ENCODE results near the gene ADARB2. TPM values are rescaled to one million over a fixed set of nuclear protein-coding genes. Genes with fewer than 3 reads are reported as not detected.
A peak's percentile ranks its signal among the peaks of the same experiment; 100 is the strongest.

Gene ADARB2
- total RNA-seq, 4 donors from 2014 or later, result 2.0 to 9.9 (median 5.1) TPM

- TF ChIP-seq POLR2A (IDR thresholded peaks at IDR 0.05), result no peak
- no peak for TF ChIP-seq CTCF (IDR thresholded peaks at IDR 0.05)
- H3K36me3 ChIP-seq, result no peaks in the 10 kb centered on the region
- H3K9me3 ChIP-seq, result no peaks in the 10 kb centered on the region
- H3K4me1 ChIP-seq, result no peaks in the 10 kb centered on the region
- peak in 1 of 3 donors; percentile 8 for DNase-seq
- H3K4me3 ChIP-seq, result no peak overlapping the region
- no peak overlapping the region for H3K27ac ChIP-seq
- H3K27me3 ChIP-seq, result no peaks in the 10 kb centered on the region
These were observed 78.0 kb downstream of the ADARB2 start for GRCh38 chr10:1659221-1659791.

DNA sequence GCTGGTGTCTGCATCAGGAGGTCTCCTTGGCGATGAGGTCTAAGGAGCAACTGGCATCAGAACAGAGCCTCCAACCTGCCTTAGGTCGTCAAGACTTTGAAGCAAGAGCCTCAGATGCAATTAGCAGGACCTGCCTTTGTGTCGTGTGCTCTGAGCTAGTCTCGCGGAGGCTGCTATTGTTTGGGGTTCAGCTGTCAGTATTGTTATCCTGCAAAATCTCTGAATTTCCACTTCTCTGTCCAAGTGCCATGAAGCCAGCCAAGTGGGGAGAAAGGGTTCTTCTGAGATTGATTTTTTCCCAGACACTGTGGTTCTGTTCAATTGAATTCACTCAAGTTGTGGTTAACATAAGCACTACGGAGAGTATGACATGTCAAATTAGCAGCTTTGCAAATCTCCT, 78.7 kb downstream of the ADARB2 start:
- DNase-seq, result no peak
- Histone ChIP-seq H3K27ac (no peak overlapping the region), H3K9me3 (no peaks in the 10 kb centered on the region), H3K4me1 (no peaks in the 10 kb centered on the region), H3K36me3 (no peaks in the 10 kb centered on the region), H3K27me3 (no peaks in the 10 kb centered on the region), H3K4me3 (no peak overlapping the region)
- TF ChIP-seq CTCF (IDR thresholded peaks at IDR 0.05) (no peak), POLR2A (IDR thresholded peaks at IDR 0.05) (no peak)

GRCh38 chr10:1657479-1657878, 79.8 kb downstream of the ADARB2 start:
- H3K27ac ChIP-seq, result no peak overlapping the region
- DNase-seq, result no peak
- no peaks in the 10 kb centered on the region for H3K36me3 ChIP-seq
- H3K4me3 ChIP-seq, result no peak overlapping the region
- TF ChIP-seq CTCF (IDR thresholded peaks at IDR 0.05), result no peak
- no peak for TF ChIP-seq POLR2A (IDR thresholded peaks at IDR 0.05)
- H3K4me1 ChIP-seq, result no peaks in the 10 kb centered on the region
- H3K27me3 ChIP-seq, result no peaks in the 10 kb centered on the region
- no peaks in the 10 kb centered on the region for H3K9me3 ChIP-seq

DNA sequence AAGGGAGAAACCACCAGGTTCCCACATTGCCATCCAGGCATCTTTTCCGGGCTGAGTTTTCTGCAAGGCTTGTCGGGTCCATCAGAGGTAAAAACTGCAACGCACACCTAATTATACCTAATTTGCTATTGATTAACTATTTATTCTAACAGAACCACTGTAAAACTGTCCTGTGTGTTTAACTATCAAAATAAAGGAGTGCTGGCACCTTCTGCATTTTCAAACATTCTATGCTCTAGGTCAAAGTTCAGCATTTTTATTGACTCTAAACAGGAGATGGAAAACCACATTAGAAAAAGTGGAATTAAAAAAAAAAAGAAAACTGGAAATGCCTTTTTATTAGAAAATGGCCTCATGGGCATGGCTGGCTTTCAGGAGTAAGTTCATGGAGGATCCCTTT, 82.0 kb downstream of the ADARB2 start:
- H3K36me3 ChIP-seq, result no peaks in the 10 kb centered on the region
- H3K4me3 ChIP-seq, result no peak overlapping the region
- DNase-seq, result no peak
- H3K27me3 ChIP-seq, result no peaks in the 10 kb centered on the region
- TF ChIP-seq CTCF (IDR thresholded peaks at IDR 0.05) (no peak), POLR2A (IDR thresholded peaks at IDR 0.05) (no peak)
- no peaks in the 10 kb centered on the region for H3K9me3 ChIP-seq
- H3K4me1 ChIP-seq, result no peaks in the 10 kb centered on the region
- no peak overlapping the region for H3K27ac ChIP-seq

DNA sequence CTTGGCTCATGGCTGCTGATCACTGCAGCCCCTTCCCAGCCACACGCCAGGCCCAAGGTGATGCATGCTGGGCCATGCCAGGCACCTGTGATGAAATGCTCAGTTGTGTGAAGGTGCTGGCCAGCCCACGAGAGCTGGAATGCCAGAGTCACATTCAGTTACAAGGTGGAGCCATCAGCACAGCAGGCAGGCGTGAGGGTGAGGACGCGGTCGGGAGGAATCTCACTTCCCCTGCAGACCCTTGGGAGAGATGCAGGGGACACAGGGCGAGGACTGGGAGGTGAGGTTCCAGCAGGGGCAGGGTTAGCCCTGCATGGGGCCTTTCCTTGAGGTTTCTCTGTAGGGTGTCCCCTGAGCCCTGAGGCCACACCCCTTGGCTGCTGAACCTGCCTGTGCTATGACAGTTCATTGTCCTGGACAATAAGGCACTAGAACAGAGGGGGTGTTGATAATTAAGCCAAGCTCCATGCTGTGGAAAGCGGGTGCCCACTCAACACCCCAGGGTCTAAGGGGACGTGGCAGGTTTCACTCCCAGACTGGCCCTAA, 82.4 kb downstream of the ADARB2 start:
- no peak for DNase-seq
- Histone ChIP-seq H3K4me3 (no peak overlapping the region), H3K27me3 (no peaks in the 10 kb centered on the region), H3K4me1 (no peaks in the 10 kb centered on the region), H3K36me3 (no peaks in the 10 kb centered on the region), H3K27ac (no peak overlapping the region), H3K9me3 (no peaks in the 10 kb centered on the region)
- TF ChIP-seq POLR2A (IDR thresholded peaks at IDR 0.05) (no peak), CTCF (IDR thresholded peaks at IDR 0.05) (no peak)

DNA sequence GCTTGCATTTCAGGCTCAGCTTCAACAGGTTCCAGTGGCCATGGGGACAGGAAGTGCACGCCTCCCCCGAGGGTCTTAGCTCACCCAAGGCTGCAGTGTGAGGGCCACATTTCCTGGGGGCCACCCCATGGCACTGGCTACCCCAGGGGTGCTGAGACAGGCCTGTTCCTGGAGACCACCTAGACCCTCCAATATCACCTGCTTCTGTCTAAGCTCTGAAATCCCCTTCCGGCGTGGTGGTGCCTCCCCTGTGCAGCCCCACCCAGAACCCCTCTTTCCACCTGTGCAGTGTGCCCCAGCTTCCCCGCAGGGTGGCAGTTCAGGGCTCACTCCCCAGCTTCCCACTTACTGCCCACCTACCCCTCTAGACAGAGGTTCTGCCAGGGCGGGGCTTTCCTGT, 83.1 kb downstream of the ADARB2 start:
- H3K36me3 ChIP-seq, result no peaks in the 10 kb centered on the region
- no peak overlapping the region for H3K27ac ChIP-seq
- H3K9me3 ChIP-seq, result no peaks in the 10 kb centered on the region
- TF ChIP-seq CTCF (IDR thresholded peaks at IDR 0.05), result no peak
- no peak for TF ChIP-seq POLR2A (IDR thresholded peaks at IDR 0.05)
- no peak overlapping the region for H3K4me3 ChIP-seq
- no peak for DNase-seq
- H3K4me1 ChIP-seq, result no peaks in the 10 kb centered on the region
- no peaks in the 10 kb centered on the region for H3K27me3 ChIP-seq

Measured in Peyer's patch (tissue), 4 donors.